Endothelial cell of umbilical vein (primary cell): ENCODE results near the gene NR1H3. TPM values are rescaled to one million over a fixed set of nuclear protein-coding genes. Genes with fewer than 3 reads are reported as not detected.

Experiments used
- BruUV-seq: library from RNA; stranded (reverse); fragments of 400-500 nt; replicated peaks from 2 replicates; lab custom pipeline; 2021; lab: Mats Ljungman, UMichigan
- CTCF ChIA-PET: fragments of 300-600, 350-600 bp; sonication (Branson Sonifier 250); formaldehyde crosslinking; loops from one replicate; lab custom pipeline; 2021; ENCODE audit warnings: antibody characterized with exemption, inconsistent platforms; lab: Charles Lee
- POLR2A ChIA-PET: fragments of 300-600, 350-600 bp; sonication (Branson Sonifier 250); formaldehyde crosslinking; loops from one replicate; lab custom pipeline; 2021; ENCODE audit warnings: antibody characterized with exemption, inconsistent platforms; lab: Charles Lee
- DNase-seq: peaks from one replicate; pipeline ENCODE4 v3.0.0-alpha.2; 2011; ENCODE audit warnings: low read depth, low spot score
- FAIRE-seq: peaks from 2 replicates; lab custom pipeline; 2011; peaks lifted over from hg19 to GRCh38; lab: Jason Lieb, UNC
- H2AFZ ChIP-seq: 2 replicates; pipeline ENCODE4 v1.6.0; 2012; ENCODE audit warnings: low read depth, low read length, control low read depth, inconsistent platforms
- H3K27ac ChIP-seq: 2 replicates; pipeline ENCODE4 v1.5.1; 2011; ENCODE audit warnings: low read depth, mild to moderate bottlenecking, control low read depth, low read length, moderate library complexity; ENCODE audit not compliant: insufficient read depth
- H3K27me3 ChIP-seq, 2 experiments: 2 replicates each; pipeline versions ENCODE4 v1.6.0 to v1.6.1; 2011; ENCODE audit warnings: low read length in 2 of 2, mixed read lengths in 1 of 2; ENCODE audit not compliant: control insufficient read depth in 2 of 2, insufficient read depth in 2 of 2
- H3K36me3 ChIP-seq, 2 experiments: 2 replicates in 1 of 2; 3 replicates in 1 of 2; pipeline ENCODE4 v1.5.1; 2011; ENCODE audit warnings: low read length in 2 of 2, mild to moderate bottlenecking in 1 of 2, moderate library complexity in 1 of 2; ENCODE audit not compliant: control insufficient read depth in 2 of 2, insufficient read depth in 2 of 2; ENCODE audit errors: extremely low read depth in 1 of 2
- H3K4me1 ChIP-seq: 3 replicates; pipeline ENCODE4 v1.5.1; 2011; ENCODE audit warnings: mild to moderate bottlenecking, low read length; ENCODE audit not compliant: control insufficient read depth, insufficient read depth; ENCODE audit errors: extremely low read depth
- H3K4me2 ChIP-seq: 2 replicates; pipeline ENCODE4 v1.6.1; 2011; ENCODE audit warnings: low read length, control low read depth, mixed read lengths; ENCODE audit not compliant: insufficient read depth
- H3K4me3 ChIP-seq, 3 experiments: fragments of 200-600 bp in 1 of 3; sonication (generic), shearing (Covaris generic) in 1 of 3; replicated peaks in 1 of 3; 2 replicates each; pipeline ENCODE4 v1.5.1; 2011 to 2016; ENCODE audit warnings: control low read depth in 3 of 3, low read length in 3 of 3, mild to moderate bottlenecking in 2 of 3, inconsistent platforms in 1 of 3, low read depth in 1 of 3, moderate library complexity in 1 of 3; ENCODE audit not compliant: insufficient read depth in 1 of 3
- H3K79me2 ChIP-seq: 2 replicates; pipeline ENCODE4 v1.6.0; 2012; ENCODE audit warnings: low read length, inconsistent platforms; ENCODE audit not compliant: control insufficient read depth, insufficient read depth
- H3K9ac ChIP-seq: replicated peaks from 2 replicates; pipeline ENCODE3; 2011; ENCODE audit warnings: low read length, control low read depth; ENCODE audit not compliant: insufficient read depth; ENCODE audit errors: extremely low read depth
- H3K9me1 ChIP-seq: replicated peaks from 3 replicates; pipeline ENCODE4 v1.6.0; 2011; ENCODE audit warnings: mild to moderate bottlenecking, low read length; ENCODE audit not compliant: control insufficient read depth, insufficient read depth; ENCODE audit errors: extremely low read depth
- H3K9me3 ChIP-seq: replicated peaks from 2 replicates; pipeline ENCODE4 v1.5.1; 2012; ENCODE audit warnings: low read length, inconsistent platforms; ENCODE audit not compliant: control insufficient read depth, insufficient read depth
- H4K20me1 ChIP-seq: replicated peaks from 2 replicates; pipeline ENCODE3; 2011; ENCODE audit warnings: mild to moderate bottlenecking, low read length; ENCODE audit not compliant: control insufficient read depth, insufficient read depth; ENCODE audit errors: extremely low read depth
- CTCF ChIP-seq, 2 donors: IDR thresholded peaks; 1 replicate in 1 of 2; 2 replicates in 1 of 2; pipeline ENCODE4 v1.5.1; 2011; ENCODE audit warnings: low read length in 2 of 2, mild to moderate bottlenecking in 2 of 2, moderate library complexity in 2 of 2, control low read depth in 1 of 2, inconsistent platforms in 1 of 2, low read depth in 1 of 2; ENCODE audit not compliant: insufficient read depth in 1 of 2; ENCODE audit errors: extremely low read depth in 1 of 2
- EZH2 ChIP-seq: IDR thresholded peaks from 2 replicates; pipeline ENCODE4 v1.6.1; 2012; ENCODE audit warnings: borderline replicate concordance, low read depth, mild to moderate bottlenecking, moderate library complexity, low read length, inconsistent platforms; ENCODE audit not compliant: severe bottlenecking
- POLR2A ChIP-seq: IDR thresholded peaks from 2 replicates; pipeline ENCODE4 v1.6.1; 2012; ENCODE audit warnings: low read depth, mild to moderate bottlenecking, control low read depth, low read length
- POLR2AphosphoS5 ChIP-seq: IDR thresholded peaks from 2 replicates; pipeline ENCODE4 v1.6.1; 2012; ENCODE audit warnings: low read depth, mild to moderate bottlenecking, control low read depth, low read length, moderate library complexity; ENCODE audit not compliant: insufficient read depth
- dilution Hi-C: fragments of 300-500 bp; cut with MboI; formaldehyde crosslinking; loops from one replicate; pipeline ENCODE4 v1.15.0; 2019; ENCODE audit warnings: low sequenced_read_pairs; ENCODE audit not compliant: extremely low pct_ligation_motif_present
- intact Hi-C: fragments of 100-400 bp; cut with micrococcal nuclease; formaldehyde crosslinking; loops from one replicate; pipeline ENCODE4 v1.10.0; 2022
- polyA plus RNA-seq, 4 experiments: library from polyadenylated mRNA; depleted of rRNA in 3 of 4; stranded (reverse) in 3 of 4; unstranded in 1 of 4; fragments of >200 nt; gene quantifications; 2 replicates each; pipeline versions ENCODE4 v1.2.1 to v1.2.3, GENCODE V29; 2011 to 2012; ENCODE audit warnings: missing spikeins in 1 of 4
- total RNA-seq: library from RNA; stranded (reverse); gene quantifications from 2 replicates; pipeline ENCODE4 v1.2.3, GENCODE V29; 2021

The NR1H3 gene
- total and polyA plus RNA-seq, 2 donors (not counting 3 experiments of a cell fraction or from before 2014, with no cell fraction given): 9.8 to 16.3 TPM

DNA sequence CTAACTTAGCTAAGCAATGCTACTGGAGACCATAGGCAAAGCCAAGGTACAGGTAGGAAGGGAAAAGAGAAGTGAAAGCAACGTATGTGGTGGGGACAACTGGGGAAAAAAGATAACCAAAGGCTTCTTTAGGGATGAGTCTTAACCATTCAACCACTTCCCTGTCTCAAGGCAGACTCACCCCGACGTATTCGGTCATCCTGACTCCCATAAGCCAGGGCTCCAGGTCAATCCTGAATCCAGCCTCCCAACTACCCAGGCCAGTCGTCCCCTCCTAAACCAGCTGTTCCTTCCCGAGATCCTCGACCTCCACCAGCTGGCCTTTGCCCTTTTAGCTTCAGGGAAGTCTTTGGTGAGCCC, 9.5 kb upstream of the NR1H3 start:
- H3K4me2 ChIP-seq: peak overlapping the region; percentile 89
- peaks cover 8% of the 10 kb centered on the region for H3K79me2 ChIP-seq
- ChIA-PET CTCF (interaction anchor here (0.8 to 2.3 kb wide), 12 partner anchors 9 to 126 kb away, joined by 3 to 38 read pairs (median 5); partner anchors contain the start of genes DDB2, NR1H3 and PACSIN3), POLR2A (interaction anchor here (0.6 to 1.9 kb wide), 6 partner anchors 11 to 34 kb away, joined by 3 to 15 read pairs (median 3); partner anchors contain the start of gene DDB2)
- no peak for TF ChIP-seq CTCF (IDR thresholded peaks at IDR 0.05; ENCODE audit: extremely low read depth in 1 of 2, insufficient read depth in 1 of 2, low read depth in 1 of 2, low read length in 2 of 2)
- BruUV-seq: TSS peak; percentile 64
- DNase-seq (no peak), FAIRE-seq (no peak)
- H3K4me3 ChIP-seq: peak overlapping the region; percentile 50 to 74 (median 68)
- peak overlapping the region; percentile 83 for H2AFZ ChIP-seq
- no peaks in the 10 kb centered on the region for H3K27me3 ChIP-seq
- peak overlapping the region; percentile 49 for H3K27ac ChIP-seq
- H3K4me1 ChIP-seq: peaks cover 13% of the 10 kb centered on the region
- dilution Hi-C loops: no loop called here
- peak overlapping the region; percentile 76 for H3K9ac ChIP-seq
- peaks cover 0 to 16% of the 10 kb centered on the region in 2 experiments for H3K36me3 ChIP-seq
- H3K9me1 ChIP-seq: no peaks in the 10 kb centered on the region
- intact Hi-C loops: loop anchor here (1.0 kb wide), 1 partner anchor 17 kb away; no protein-coding TSS in a partner anchor
- H3K9me3 ChIP-seq: no peaks in the 10 kb centered on the region
- H4K20me1 ChIP-seq: no peaks in the 10 kb centered on the region

DNA sequence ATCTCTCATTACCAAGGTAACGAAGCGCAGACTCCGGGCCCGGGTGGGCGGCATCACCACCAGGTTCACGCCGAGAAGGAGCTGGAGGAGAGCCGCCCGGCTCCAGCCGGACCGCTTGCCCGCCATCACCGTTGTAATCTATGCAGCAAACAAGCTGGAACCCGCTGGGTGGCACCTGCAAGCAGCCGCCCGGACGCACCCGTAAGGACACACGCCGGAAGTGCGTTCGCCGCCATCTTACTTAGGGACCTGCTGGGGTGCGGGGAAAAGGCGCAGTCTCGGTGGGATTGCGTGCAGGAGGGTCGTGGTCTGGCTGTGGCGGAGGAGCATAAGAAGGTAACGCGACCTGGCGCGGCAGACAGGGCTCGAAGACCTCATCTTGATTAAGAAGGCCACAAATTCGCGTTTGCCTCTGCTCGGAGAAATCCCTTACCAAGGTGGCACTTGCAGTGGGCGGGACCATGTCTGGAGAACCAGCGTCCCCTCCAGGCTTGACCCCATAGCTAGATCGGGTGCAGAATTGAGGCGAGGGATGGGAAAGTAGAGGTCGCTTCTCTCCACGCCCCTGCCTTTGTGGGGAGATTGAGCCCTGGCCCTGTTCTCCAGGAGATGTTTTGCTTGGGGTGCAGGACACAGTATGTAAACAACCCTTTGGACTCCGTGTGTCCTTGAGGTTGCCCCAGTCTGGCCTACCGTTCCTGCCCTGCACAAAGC, 9.0 kb upstream of the NR1H3 start, which contains the start of gene ACP2:
Gene ACP2 (minus strand): TSS at position 151 of the 714 bp plus-strand sequence. CDS start 25 bp downstream, at position 126.
- H3K9me1 ChIP-seq: no peaks in the 10 kb centered on the region
- H3K79me2 ChIP-seq: peaks cover 8% of the 10 kb centered on the region
- CTCF ChIA-PET: interaction anchor here (0.6 to 2.3 kb wide), 14 partner anchors 9 to 426 kb away, joined by 3 to 38 read pairs (median 4); partner anchors contain the start of genes DDB2, NR1H3 and PACSIN3
- TF ChIP-seq POLR2A (peak; percentile 92), EZH2 (no peak), POLR2AphosphoS5 (peak; percentile 92), CTCF (IDR thresholded peaks at IDR 0.05; ENCODE audit: extremely low read depth in 1 of 2, insufficient read depth in 1 of 2, low read depth in 1 of 2, low read length in 2 of 2) (peak; percentile 7 to 34)
- TSS peak; percentile 79 for BruUV-seq
- H4K20me1 ChIP-seq: no peaks in the 10 kb centered on the region
- peak within 1 kb of the TSS; percentile 83 for H2AFZ ChIP-seq
- peaks cover 13% of the 10 kb centered on the region for H3K4me1 ChIP-seq
- FAIRE-seq (peak; percentile 91), DNase-seq (peak; percentile 88)
- peak within 1 kb of the TSS; percentile 76 for H3K9ac ChIP-seq
- peak within 1 kb of the TSS; percentile 89 for H3K4me2 ChIP-seq
- intact Hi-C loops: loop anchor here (1.0 kb wide), 2 partner anchors 16 to 20 kb away; no protein-coding TSS in a partner anchor
- H3K36me3 ChIP-seq: peaks cover 0 to 14% of the 10 kb centered on the region in 2 experiments
- H3K9me3 ChIP-seq: no peaks in the 10 kb centered on the region
- dilution Hi-C loops: no loop called here
- peak within 1 kb of the TSS; percentile 49 for H3K27ac ChIP-seq
- POLR2A ChIA-PET: interaction anchor here (0.6 to 1.9 kb wide), 8 partner anchors 9 to 34 kb away, joined by 3 to 15 read pairs (median 3); partner anchors contain the start of genes DDB2 and NR1H3
- H3K27me3 ChIP-seq: no peaks in the 10 kb centered on the region
- H3K4me3 ChIP-seq: peak within 1 kb of the TSS; percentile 50 to 74 (median 68)
